ENCODE data around the gene TRIO. TPM values are rescaled to one million over a fixed set of nuclear protein-coding genes. Genes with fewer than 3 reads are reported as not detected.

Gene TRIO
- total and polyA plus RNA-seq, 7 donors: 18.5 to 77.5 (median 35.0) TPM

DNA sequence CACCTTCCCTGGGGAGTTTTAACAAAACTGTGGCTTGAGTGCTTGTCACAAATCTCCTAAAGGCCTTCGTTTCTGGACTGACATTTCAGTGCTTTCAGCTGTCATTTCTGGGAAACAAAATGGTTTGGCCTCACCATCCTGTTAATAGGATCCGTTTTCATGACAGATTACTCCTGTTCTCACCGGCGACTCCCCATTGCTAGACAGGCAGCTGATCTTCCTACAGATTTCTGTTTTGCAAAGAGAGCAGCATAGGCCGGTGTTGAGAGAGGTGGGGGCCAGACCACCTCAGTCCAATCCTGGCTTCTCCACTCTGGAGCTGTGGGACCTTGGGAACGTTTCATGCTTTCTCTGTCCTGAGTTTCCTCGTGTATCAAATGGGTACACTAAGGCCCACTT lies 363.0 kb downstream of the TRIO start:
- Histone ChIP-seq H3K27me3 (ENCODE audit: insufficient read depth in 3 of 3, low read length in 2 of 3) (no peaks in the 10 kb centered on the region), H3K36me3 (ENCODE audit: insufficient read depth in 1 of 2, low read depth in 1 of 2) (peaks cover 0 to 90% of the 10 kb centered on the region in 2 donors), H3K4me3 (no peak overlapping the region), H3K4me1 (no peaks in the 10 kb centered on the region), H3K27ac (no peak overlapping the region), H3K9me3 (no peaks in the 10 kb centered on the region)
- TF ChIP-seq, protein P1, sequence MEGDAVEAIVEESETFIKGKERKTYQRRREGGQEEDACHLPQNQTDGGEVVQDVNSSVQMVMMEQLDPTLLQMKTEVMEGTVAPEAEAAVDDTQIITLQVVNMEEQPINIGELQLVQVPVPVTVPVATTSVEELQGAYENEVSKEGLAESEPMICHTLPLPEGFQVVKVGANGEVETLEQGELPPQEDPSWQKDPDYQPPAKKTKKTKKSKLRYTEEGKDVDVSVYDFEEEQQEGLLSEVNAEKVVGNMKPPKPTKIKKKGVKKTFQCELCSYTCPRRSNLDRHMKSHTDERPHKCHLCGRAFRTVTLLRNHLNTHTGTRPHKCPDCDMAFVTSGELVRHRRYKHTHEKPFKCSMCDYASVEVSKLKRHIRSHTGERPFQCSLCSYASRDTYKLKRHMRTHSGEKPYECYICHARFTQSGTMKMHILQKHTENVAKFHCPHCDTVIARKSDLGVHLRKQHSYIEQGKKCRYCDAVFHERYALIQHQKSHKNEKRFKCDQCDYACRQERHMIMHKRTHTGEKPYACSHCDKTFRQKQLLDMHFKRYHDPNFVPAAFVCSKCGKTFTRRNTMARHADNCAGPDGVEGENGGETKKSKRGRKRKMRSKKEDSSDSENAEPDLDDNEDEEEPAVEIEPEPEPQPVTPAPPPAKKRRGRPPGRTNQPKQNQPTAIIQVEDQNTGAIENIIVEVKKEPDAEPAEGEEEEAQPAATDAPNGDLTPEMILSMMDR (IDR thresholded peaks at IDR 0.05): no peak
- 70 to 79% (median 72%) methylated on average over 7 of the region's 7 CpGs for WGBS, 3 donors
- ATAC-seq (no peak), DNase-seq (no peak)
- intact Hi-C loops (cut with DNase I): no loop called here

DNA sequence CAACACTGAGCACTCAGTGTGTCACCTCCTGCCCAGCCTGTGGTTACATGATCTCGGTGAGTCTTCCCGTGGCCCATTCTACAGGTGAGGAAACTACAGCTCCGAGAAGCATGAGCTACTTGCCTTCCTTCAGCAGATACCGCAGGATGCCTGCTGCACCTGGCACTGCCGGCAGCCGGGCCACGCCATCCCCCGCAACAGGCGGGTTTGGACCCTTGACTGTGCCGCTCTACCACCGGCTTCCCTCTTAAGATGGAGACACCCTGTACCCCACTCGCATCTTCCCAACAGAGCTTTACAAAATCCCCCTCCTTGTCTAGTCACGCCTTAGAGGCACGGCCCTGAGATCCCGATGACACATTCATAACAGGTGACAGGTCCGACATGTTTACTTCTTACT lies 363.5 kb downstream of the TRIO start:
- no peaks in the 10 kb centered on the region for H3K4me1 ChIP-seq
- DNase-seq: no peak
- intact Hi-C loops (cut with DNase I): no loop called here

DNA sequence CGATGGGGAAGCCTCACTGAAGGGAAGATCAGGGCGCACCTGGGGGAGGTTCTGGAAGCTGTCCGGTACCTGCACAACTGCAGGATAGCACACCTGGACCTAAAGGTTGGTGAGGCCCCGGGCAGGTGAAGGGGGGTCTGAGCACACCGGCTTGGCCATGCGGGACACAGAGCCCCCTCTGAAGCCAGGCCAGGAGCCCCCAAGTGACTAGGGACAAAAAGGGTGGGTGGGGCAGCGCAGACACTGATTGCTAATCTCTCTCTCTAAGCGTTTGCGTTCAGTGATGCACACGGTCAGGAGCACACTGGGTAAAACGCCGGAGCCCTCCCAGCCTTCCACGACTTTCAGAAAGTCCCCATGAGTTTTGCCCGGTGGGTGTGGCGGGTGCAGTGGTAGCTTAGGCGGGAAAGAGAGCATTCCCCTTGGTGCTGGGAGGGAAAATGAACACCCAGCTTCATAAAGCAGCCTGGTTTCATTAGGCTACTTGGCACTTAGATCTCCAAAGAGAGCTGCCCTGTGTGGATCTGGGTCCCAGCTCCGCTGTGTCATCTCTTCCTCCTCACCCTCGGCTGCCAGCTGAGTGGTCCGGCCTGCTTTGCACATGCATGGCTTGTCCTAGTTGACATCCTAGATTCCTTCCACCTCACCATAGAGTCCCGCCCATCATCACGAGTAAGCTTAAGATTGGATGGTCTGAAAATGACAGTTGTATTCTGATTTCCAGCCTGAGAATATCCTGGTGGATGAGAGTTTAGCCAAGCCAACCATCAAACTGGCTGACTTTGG lies 364.2 kb downstream of the TRIO start:
- DNase-seq: no peak
- TF ChIP-seq, protein P1 (IDR thresholded peaks at IDR 0.05): no peak
- Histone ChIP-seq H3K9me3 (no peaks in the 10 kb centered on the region), H3K4me1 (no peaks in the 10 kb centered on the region), H3K36me3 (ENCODE audit: insufficient read depth in 1 of 2, low read depth in 1 of 2) (peaks cover 0 to 78% of the 10 kb centered on the region in 2 donors), H3K27ac (no peak overlapping the region), H3K4me3 (no peak overlapping the region), H3K27me3 (ENCODE audit: insufficient read depth in 3 of 3, low read length in 2 of 3) (no peaks in the 10 kb centered on the region)
- 89 to 93% (median 92%) methylated on average over 21 of the region's 21 CpGs for WGBS, 3 donors
- intact Hi-C loops (cut with DNase I): no loop called here
- no peak for ATAC-seq

More for the DNA sequence above, 363.5 kb downstream of the TRIO start:
- H3K27ac ChIP-seq: no peak overlapping the region
- peaks cover 0 to 85% of the 10 kb centered on the region in 2 donors for H3K36me3 ChIP-seq (ENCODE audit: insufficient read depth in 1 of 2, low read depth in 1 of 2)
- H3K27me3 ChIP-seq (ENCODE audit: insufficient read depth in 3 of 3, low read length in 2 of 3): no peaks in the 10 kb centered on the region
- no peak for ATAC-seq
- no peak overlapping the region for H3K4me3 ChIP-seq
- no peaks in the 10 kb centered on the region for H3K9me3 ChIP-seq
- TF ChIP-seq, protein P1 (IDR thresholded peaks at IDR 0.05): no peak
- WGBS, 3 donors: 93 to 96% (median 94%) methylated on average over 16 of the region's 16 CpGs

DNA sequence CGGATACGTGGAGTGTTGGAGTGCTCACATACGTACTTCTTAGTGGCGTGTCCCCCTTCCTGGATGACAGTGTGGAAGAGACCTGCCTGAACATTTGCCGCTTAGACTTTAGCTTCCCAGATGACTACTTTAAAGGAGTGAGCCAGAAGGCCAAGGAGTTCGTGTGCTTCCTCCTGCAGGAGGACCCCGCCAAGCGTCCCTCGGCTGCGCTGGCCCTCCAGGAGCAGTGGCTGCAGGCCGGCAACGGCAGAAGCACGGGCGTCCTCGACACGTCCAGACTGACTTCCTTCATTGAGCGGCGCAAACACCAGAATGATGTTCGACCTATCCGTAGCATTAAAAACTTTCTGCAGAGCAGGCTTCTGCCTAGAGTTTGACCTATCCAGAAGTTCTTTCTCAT lies 364.9 kb downstream of the TRIO start:
- intact Hi-C loops (cut with DNase I): no loop called here
- TF ChIP-seq, protein P1 (IDR thresholded peaks at IDR 0.05): no peak
- Histone ChIP-seq H3K4me1 (no peaks in the 10 kb centered on the region), H3K36me3 (ENCODE audit: insufficient read depth in 1 of 2, low read depth in 1 of 2) (peaks cover 0 to 72% of the 10 kb centered on the region in 2 donors), H3K27ac (no peak overlapping the region), H3K4me3 (no peak overlapping the region), H3K27me3 (ENCODE audit: insufficient read depth in 3 of 3, low read length in 2 of 3) (no peaks in the 10 kb centered on the region), H3K9me3 (no peaks in the 10 kb centered on the region)
- no peak for DNase-seq
- ATAC-seq: no peak
- 91 to 93% (median 92%) methylated on average over 20 of the region's 20 CpGs for WGBS, 3 donors

All from psoas muscle (tissue), 8 donors.